ENCODE results near the gene ZNF681. TPM values are rescaled to one million over a fixed set of nuclear protein-coding genes. Genes with fewer than 3 reads are reported as not detected.

Gene ZNF681
- total RNA-seq, 1 donor from 2014 or later, result 1.4 TPM

- H3K4me1 Mint-ChIP-seq (ENCODE audit: low read depth), result no peaks in the 10 kb centered on the region
- no peaks in the 10 kb centered on the region for H3K27me3 Mint-ChIP-seq (ENCODE audit: low read depth)
- H3K9me3 Mint-ChIP-seq (ENCODE audit: low read depth), result peaks cover 15% of the 10 kb centered on the region
- H3K36me3 Mint-ChIP-seq (ENCODE audit: low read depth), result peaks cover 2% of the 10 kb centered on the region
- H3K4me3 Mint-ChIP-seq (ENCODE audit: unreplicated experiment), result no peak overlapping the region
- no peak for TF ChIP-seq CTCF (IDR thresholded peaks at IDR 0.05)
- no peak overlapping the region for H3K27ac Mint-ChIP-seq (ENCODE audit: unreplicated experiment)
- DNase-seq (ENCODE audit: low spot score), result no peak
Measured at GRCh38 chr19:23800271-23800670, 41.6 kb upstream of the ZNF681 start.

DNA sequence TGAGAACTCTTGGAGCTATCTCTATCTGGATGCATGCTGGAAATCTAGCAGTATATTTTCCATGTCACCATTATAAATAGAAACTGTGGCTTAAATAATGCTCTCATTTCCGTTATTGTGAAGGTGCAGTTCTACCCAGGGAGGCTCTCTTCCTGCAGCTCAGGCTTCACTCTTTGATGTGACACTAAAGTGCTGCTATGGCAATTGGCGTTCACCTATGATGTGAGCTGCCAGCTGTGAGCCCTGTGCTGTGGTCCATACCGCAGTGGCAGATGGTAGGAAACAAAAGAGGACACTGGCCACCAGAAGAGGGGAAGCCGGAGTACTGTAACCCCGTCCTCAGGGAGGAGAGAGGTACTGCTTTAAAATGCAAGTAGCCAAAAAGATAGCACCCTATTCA is 40.6 kb upstream of the ZNF681 start:
- Mint-ChIP-seq H3K9me3 (ENCODE audit: low read depth) (peaks cover 16% of the 10 kb centered on the region), H3K36me3 (ENCODE audit: low read depth) (peaks cover 3% of the 10 kb centered on the region), H3K4me3 (ENCODE audit: unreplicated experiment) (no peak overlapping the region), H3K4me1 (ENCODE audit: low read depth) (no peaks in the 10 kb centered on the region), H3K27me3 (ENCODE audit: low read depth) (no peaks in the 10 kb centered on the region), H3K27ac (ENCODE audit: unreplicated experiment) (no peak overlapping the region)
- no peak for TF ChIP-seq CTCF (IDR thresholded peaks at IDR 0.05)
- DNase-seq (ENCODE audit: low spot score), result no peak

DNA sequence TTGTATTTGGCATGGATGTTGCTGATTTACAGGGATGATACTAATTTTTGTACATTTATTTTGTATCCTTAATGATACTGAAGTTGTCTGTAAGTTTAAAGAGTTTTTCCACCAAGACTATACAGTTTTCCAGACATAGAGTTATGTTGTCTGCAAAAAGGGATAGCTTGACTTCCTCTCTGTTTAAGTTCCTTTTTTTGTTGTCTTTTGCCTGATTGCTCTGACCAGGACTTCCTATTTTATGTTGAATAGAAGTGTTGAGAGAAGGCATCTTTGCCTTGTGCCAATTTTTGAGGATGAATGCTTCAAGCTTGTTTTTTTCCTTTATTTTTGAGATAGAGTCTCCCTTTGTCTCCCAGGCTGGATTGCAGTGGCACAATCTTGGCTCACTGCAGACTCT is 36.8 kb upstream of the ZNF681 start:
- no peaks in the 10 kb centered on the region for H3K4me1 Mint-ChIP-seq (ENCODE audit: low read depth)
- H3K9me3 Mint-ChIP-seq (ENCODE audit: low read depth), result peaks cover 16% of the 10 kb centered on the region
- no peak overlapping the region for H3K4me3 Mint-ChIP-seq (ENCODE audit: unreplicated experiment)
- no peak overlapping the region for H3K27ac Mint-ChIP-seq (ENCODE audit: unreplicated experiment)
- no peak for TF ChIP-seq CTCF (IDR thresholded peaks at IDR 0.05)
- H3K27me3 Mint-ChIP-seq (ENCODE audit: low read depth), result no peaks in the 10 kb centered on the region
- DNase-seq (ENCODE audit: low spot score), result no peak
- H3K36me3 Mint-ChIP-seq (ENCODE audit: low read depth), result peaks cover 3% of the 10 kb centered on the region

GRCh38 chr19:23792784-23793183 is 34.1 kb upstream of the ZNF681 start:
- H3K4me3 Mint-ChIP-seq (ENCODE audit: unreplicated experiment), result no peak overlapping the region
- no peaks in the 10 kb centered on the region for H3K4me1 Mint-ChIP-seq (ENCODE audit: low read depth)
- H3K27me3 Mint-ChIP-seq (ENCODE audit: low read depth), result no peaks in the 10 kb centered on the region

DNA sequence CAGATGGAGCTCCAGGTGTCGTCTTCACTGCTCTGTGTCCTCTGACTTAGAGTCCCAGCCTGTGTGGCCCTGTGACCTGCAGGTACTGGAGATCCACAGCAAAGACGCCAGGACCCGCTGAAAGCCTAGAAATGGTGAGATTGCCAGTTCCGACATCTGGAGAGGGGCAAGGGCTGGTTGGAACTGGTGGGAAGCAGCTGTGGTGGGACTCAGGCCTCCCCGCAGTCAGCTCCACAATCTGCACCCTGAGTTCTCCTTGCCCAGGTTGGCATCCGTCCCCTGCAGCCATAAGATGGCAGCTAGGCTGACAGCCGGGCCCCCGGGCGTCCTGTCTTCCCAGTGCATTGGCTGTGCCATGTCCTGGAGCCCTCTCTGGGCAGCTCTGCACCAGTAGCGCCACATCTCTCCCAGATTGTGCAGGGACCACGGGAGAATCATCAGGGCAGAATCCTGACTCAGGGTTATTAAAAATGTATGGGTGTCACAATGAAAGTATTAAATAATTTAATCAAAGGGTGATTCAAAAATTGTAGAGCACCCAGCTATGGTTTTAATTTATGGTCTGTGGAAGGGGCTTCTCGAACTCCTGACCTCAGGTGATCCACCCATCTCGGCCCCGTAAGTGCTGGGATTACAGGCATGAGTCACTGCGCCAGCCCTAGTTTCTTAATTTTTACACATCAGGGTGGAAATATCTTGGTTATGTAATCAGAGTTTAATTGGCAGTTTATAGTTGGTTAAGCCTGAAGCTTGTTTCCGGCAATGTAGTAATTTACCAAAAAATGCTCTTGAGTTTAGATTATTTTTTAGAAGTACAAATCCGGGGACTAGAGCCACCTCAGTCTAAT is 32.2 kb upstream of the ZNF681 start:
- peaks cover 2% of the 10 kb centered on the region for H3K36me3 Mint-ChIP-seq (ENCODE audit: low read depth)
- H3K4me3 Mint-ChIP-seq (ENCODE audit: unreplicated experiment), result no peak overlapping the region
- no peak overlapping the region for H3K27ac Mint-ChIP-seq (ENCODE audit: unreplicated experiment)
- H3K27me3 Mint-ChIP-seq (ENCODE audit: low read depth), result no peaks in the 10 kb centered on the region
- no peak for TF ChIP-seq CTCF (IDR thresholded peaks at IDR 0.05)
- DNase-seq (ENCODE audit: low spot score), result no peak
- H3K9me3 Mint-ChIP-seq (ENCODE audit: low read depth), result peaks cover 9% of the 10 kb centered on the region
- peaks cover 4% of the 10 kb centered on the region for H3K4me1 Mint-ChIP-seq (ENCODE audit: low read depth)

More at GRCh38 chr19:23792784-23793183, 34.1 kb upstream of the ZNF681 start:
- Mint-ChIP-seq H3K36me3 (ENCODE audit: low read depth) (peaks cover 3% of the 10 kb centered on the region), H3K9me3 (ENCODE audit: low read depth) (peaks cover 20% of the 10 kb centered on the region), H3K27ac (ENCODE audit: unreplicated experiment) (no peak overlapping the region)
- no peak for TF ChIP-seq CTCF (IDR thresholded peaks at IDR 0.05)
- DNase-seq (ENCODE audit: low spot score), result no peak

Measured in chondrocyte (in vitro differentiated cells).